CD4-positive, CD25-positive, alpha-beta regulatory T cell (primary cell): ENCODE measurements around the gene FXYD7. TPM values are rescaled to one million over a fixed set of nuclear protein-coding genes. Genes with fewer than 3 reads are reported as not detected.
"Not testable (repeated sequence)": the region's sequence is repeated elsewhere in the genome, so short reads cannot be mapped to it uniquely, and the experiment has no call there.

ENCODE experiments used
- ATAC-seq, 2 donors: fragments of 150-1000 bp; cut with Tn5 transposase; one replicate each; pipeline ENCODE4 v1.10.0; 2021; ENCODE audit warnings: low read depth in 2 of 2, moderate number of reproducible peaks in 2 of 2, moderate library complexity in 1 of 2
- DNase-seq, 3 donors: peaks; one replicate each; pipeline versions ENCODE4 v3.0.0 to v3.0.0-alpha.2; 2012 to 2022; ENCODE audit warnings: mixed read lengths in 1 of 3
- H3K27ac ChIP-seq: one replicate; pipeline ENCODE4 v1.7.0; 2013; ENCODE audit warnings: mild to moderate bottlenecking, low read length; ENCODE audit not compliant: insufficient read depth, poor library complexity, severe bottlenecking
- H3K27me3 ChIP-seq: one replicate; pipeline ENCODE4 v1.7.0; 2013; ENCODE audit warnings: low read length; ENCODE audit not compliant: control insufficient read depth, insufficient read depth
- H3K36me3 ChIP-seq: one replicate; pipeline ENCODE4 v1.7.0; 2013; ENCODE audit warnings: mild to moderate bottlenecking, low read length, moderate library complexity; ENCODE audit not compliant: control insufficient read depth, insufficient read depth
- H3K4me1 ChIP-seq: 2 replicates; pipeline ENCODE4 v1.7.0; 2013; ENCODE audit warnings: mild to moderate bottlenecking, low read length; ENCODE audit not compliant: insufficient read depth, control insufficient read depth, poor library complexity, severe bottlenecking
- H3K4me3 ChIP-seq: one replicate; pipeline ENCODE4 v1.7.0; 2013; ENCODE audit warnings: low read depth, mild to moderate bottlenecking, low read length, moderate library complexity
- H3K9me3 ChIP-seq, 2 experiments: 1 replicate in 1 of 2; 2 replicates in 1 of 2; pipeline ENCODE4 v1.7.0; 2013; ENCODE audit warnings: low read length in 2 of 2, mild to moderate bottlenecking in 1 of 2, moderate library complexity in 1 of 2; ENCODE audit not compliant: control insufficient read depth in 2 of 2
- H3K27ac Mint-ChIP-seq, 3 donors: one replicate each; pipeline ENCODE4 v1.8.0; 2020 to 2022; ENCODE audit warnings: mild to moderate bottlenecking in 3 of 3, mixed read lengths in 3 of 3, moderate library complexity in 2 of 3
- H3K27me3 Mint-ChIP-seq: one replicate; pipeline ENCODE4 v1.8.0; 2022; ENCODE audit warnings: mild to moderate bottlenecking, mixed read lengths
- H3K36me3 Mint-ChIP-seq: one replicate; pipeline ENCODE4 v1.8.0; 2020; ENCODE audit warnings: mixed read lengths
- H3K4me1 Mint-ChIP-seq, 4 donors: one replicate each; pipeline ENCODE4 v1.8.0; 2020 to 2022; ENCODE audit warnings: mixed read lengths in 4 of 4, mild to moderate bottlenecking in 1 of 4
- H3K4me3 Mint-ChIP-seq, 4 donors: one replicate each; pipeline ENCODE4 v1.8.0; 2020 to 2022; ENCODE audit warnings: mild to moderate bottlenecking in 4 of 4, mixed read lengths in 4 of 4, moderate library complexity in 3 of 4
- H3K9me3 Mint-ChIP-seq, 7 donors: one replicate each; pipeline ENCODE4 v1.8.0; 2020 to 2022; ENCODE audit warnings: mixed read lengths in 7 of 7, mild to moderate bottlenecking in 3 of 7, moderate library complexity in 2 of 7
- polyA plus RNA-seq, 4 donors: library from polyadenylated mRNA; unstranded; fragments of 300-500 nt; fragmentation: Illumina TruSeq; gene quantifications; one replicate each; pipeline ENCODE4 v1.2.3, GENCODE V29; 2021
- total RNA-seq: library from RNA; stranded (reverse); gene quantifications from one replicate; pipeline ENCODE4 v1.2.3, GENCODE V29; 2022

The FXYD7 gene
- total and polyA plus RNA-seq, 5 donors from 2014 or later = 3.2 to 9.3 (median 4.9) TPM

GRCh38 chr19:35099897-35100275, 43.2 kb upstream of the FXYD7 start:
- no peak overlapping the region for H3K27ac Mint-ChIP-seq
- H3K36me3 Mint-ChIP-seq = no peaks in the 10 kb centered on the region
- H3K36me3 ChIP-seq = no peaks in the 10 kb centered on the region
- H3K4me3 Mint-ChIP-seq = no peak overlapping the region
- H3K9me3 Mint-ChIP-seq = no peaks in the 10 kb centered on the region
- H3K27me3 ChIP-seq = no peaks in the 10 kb centered on the region
- H3K4me3 ChIP-seq = no peak overlapping the region
- no peak overlapping the region for H3K27ac ChIP-seq
- DNase-seq = no peak
- no peaks in the 10 kb centered on the region for H3K27me3 Mint-ChIP-seq
- H3K4me1 Mint-ChIP-seq = no peaks in the 10 kb centered on the region
- no peaks in the 10 kb centered on the region for H3K4me1 ChIP-seq
- H3K9me3 ChIP-seq = no peaks in the 10 kb centered on the region
- no peak for ATAC-seq

- DNase-seq = no peak
- H3K27ac Mint-ChIP-seq = no peak overlapping the region
- no peak overlapping the region for H3K4me3 Mint-ChIP-seq
Observed at GRCh38 chr19:35100588-35101533, 42.2 kb upstream of the FXYD7 start.

GRCh38 chr19:35101949-35102348, 41.1 kb upstream of the FXYD7 start:
- not testable (repeated sequence) for H3K9me3 ChIP-seq, H3K4me3 Mint-ChIP-seq, H3K27ac ChIP-seq, H3K27ac Mint-ChIP-seq, H3K36me3 Mint-ChIP-seq, H3K4me3 ChIP-seq, H3K27me3 Mint-ChIP-seq, H3K4me1 ChIP-seq, H3K27me3 ChIP-seq, ATAC-seq, DNase-seq, H3K4me1 Mint-ChIP-seq, H3K9me3 Mint-ChIP-seq, H3K36me3 ChIP-seq

More at GRCh38 chr19:35100588-35101533, 42.2 kb upstream of the FXYD7 start:
- Histone ChIP-seq H3K9me3 (no peaks in the 10 kb centered on the region), H3K4me1 (no peaks in the 10 kb centered on the region), H3K27ac (no peak overlapping the region), H3K36me3 (no peaks in the 10 kb centered on the region), H3K4me3 (no peak overlapping the region), H3K27me3 (no peaks in the 10 kb centered on the region)
- Mint-ChIP-seq H3K27me3 (no peaks in the 10 kb centered on the region), H3K36me3 (no peaks in the 10 kb centered on the region), H3K4me1 (no peaks in the 10 kb centered on the region), H3K9me3 (no peaks in the 10 kb centered on the region)
- no peak for ATAC-seq

DNA sequence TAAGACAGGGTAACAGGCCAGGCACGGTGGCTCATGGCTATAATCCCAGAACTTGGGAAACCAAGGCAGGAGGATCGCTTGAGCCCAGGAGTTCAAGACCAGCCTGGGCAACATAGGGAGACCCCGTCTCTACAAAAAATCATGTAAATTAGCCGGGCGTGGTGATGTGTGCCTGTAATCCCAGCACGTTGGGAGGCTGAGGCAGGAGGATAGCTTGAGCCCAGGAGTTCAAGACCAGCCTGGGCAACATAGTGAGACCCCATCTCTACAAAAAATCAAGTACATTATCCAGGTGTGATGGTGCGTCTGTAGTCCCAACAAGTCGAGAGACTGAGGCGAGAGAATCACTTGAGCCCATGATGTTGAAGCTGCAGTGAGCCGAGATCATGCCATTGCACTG, 39.4 kb upstream of the FXYD7 start:
- H3K4me1 ChIP-seq, H3K36me3 ChIP-seq, H3K27me3 Mint-ChIP-seq, H3K27ac ChIP-seq, H3K9me3 ChIP-seq, H3K4me3 Mint-ChIP-seq, DNase-seq, H3K4me3 ChIP-seq, H3K4me1 Mint-ChIP-seq, H3K27me3 ChIP-seq, H3K9me3 Mint-ChIP-seq, ATAC-seq, H3K36me3 Mint-ChIP-seq: not testable (repeated sequence)
- peak overlapping the region in 1 of 3 donors; percentile 74 for H3K27ac Mint-ChIP-seq

- ATAC-seq (no peak), DNase-seq (no peak)
- H3K36me3 ChIP-seq = no peaks in the 10 kb centered on the region
- H3K36me3 Mint-ChIP-seq = no peaks in the 10 kb centered on the region
- H3K4me1 Mint-ChIP-seq = no peaks in the 10 kb centered on the region
- no peak overlapping the region for H3K27ac Mint-ChIP-seq
- no peaks in the 10 kb centered on the region for H3K4me1 ChIP-seq
- no peak overlapping the region for H3K4me3 ChIP-seq
- H3K27ac ChIP-seq = no peak overlapping the region
- no peaks in the 10 kb centered on the region for H3K27me3 ChIP-seq
- no peaks in the 10 kb centered on the region for H3K9me3 Mint-ChIP-seq
- no peaks in the 10 kb centered on the region for H3K27me3 Mint-ChIP-seq
- no peaks in the 10 kb centered on the region for H3K9me3 ChIP-seq
- no peak overlapping the region for H3K4me3 Mint-ChIP-seq
Observed at GRCh38 chr19:35104361-35104760, 38.7 kb upstream of the FXYD7 start.

DNA sequence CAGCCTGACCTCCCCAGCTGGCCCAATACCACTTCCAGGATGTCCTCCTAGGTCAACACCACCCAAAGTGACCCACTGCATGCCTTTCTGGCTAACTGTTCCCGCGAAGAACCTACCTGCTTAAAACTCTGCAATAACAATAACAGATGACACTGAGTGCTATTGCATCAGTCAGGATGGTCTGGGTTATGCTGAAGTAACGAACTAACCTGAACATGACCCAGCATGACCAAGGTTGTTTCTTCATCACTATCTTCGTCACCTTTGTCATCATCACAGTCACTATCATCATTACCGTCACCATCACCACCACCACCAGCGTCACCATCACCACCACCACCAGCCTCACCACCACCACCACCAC, 38.0 kb upstream of the FXYD7 start:
- no peaks in the 10 kb centered on the region for H3K9me3 ChIP-seq
- no peaks in the 10 kb centered on the region for H3K36me3 Mint-ChIP-seq

DNA sequence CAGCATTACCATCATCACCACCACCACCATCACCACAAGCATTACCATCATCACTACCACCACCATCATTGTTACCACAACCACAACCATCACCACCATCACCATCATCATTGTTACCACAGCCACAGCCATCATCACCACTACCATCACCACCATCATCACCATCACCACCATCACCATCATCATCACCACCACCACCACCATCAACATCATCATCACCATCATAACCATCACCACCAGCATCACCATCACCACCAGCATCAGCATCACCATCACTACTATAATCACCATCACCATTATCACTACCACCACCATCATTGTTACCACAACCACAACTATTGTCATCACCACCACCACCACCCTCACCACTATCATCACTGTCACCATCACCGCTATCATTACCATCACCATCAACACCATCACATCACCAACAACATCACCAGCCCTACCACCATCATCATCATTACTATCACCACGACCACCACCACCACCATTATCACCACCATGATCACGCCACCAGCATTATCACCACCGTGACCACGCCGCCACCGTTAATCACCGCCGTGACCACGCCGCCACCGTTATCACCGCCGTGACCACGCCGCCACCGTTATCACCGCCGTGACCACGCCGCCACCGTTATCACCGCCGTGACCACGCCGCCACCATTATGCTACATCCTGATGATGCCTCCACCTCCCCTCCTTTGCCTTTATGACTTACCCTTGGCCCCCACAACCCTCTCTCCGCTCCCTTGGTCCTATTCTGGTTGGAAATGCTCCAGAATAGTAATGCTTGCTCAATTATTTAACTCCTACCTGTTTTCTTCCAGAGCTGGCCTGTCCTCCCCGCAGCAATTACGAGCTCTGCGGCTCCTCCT, 37.4 kb upstream of the FXYD7 start:
- H3K4me3 ChIP-seq = no peak overlapping the region
- Mint-ChIP-seq H3K4me1 (no peaks in the 10 kb centered on the region), H3K36me3 (no peaks in the 10 kb centered on the region), H3K27me3 (no peaks in the 10 kb centered on the region), H3K27ac (no peak overlapping the region), H3K4me3 (no peak overlapping the region), H3K9me3 (no peaks in the 10 kb centered on the region)
- H3K9me3 ChIP-seq = no peaks in the 10 kb centered on the region
- ATAC-seq = no peak
- no peaks in the 10 kb centered on the region for H3K4me1 ChIP-seq
- no peaks in the 10 kb centered on the region for H3K27me3 ChIP-seq
- DNase-seq = no peak
- no peaks in the 10 kb centered on the region for H3K36me3 ChIP-seq
- H3K27ac ChIP-seq = no peak overlapping the region

More for the DNA sequence above, 38.0 kb upstream of the FXYD7 start:
- no peaks in the 10 kb centered on the region for H3K36me3 ChIP-seq
- Mint-ChIP-seq H3K9me3 (no peaks in the 10 kb centered on the region), H3K27me3 (no peaks in the 10 kb centered on the region), H3K27ac (no peak overlapping the region), H3K4me1 (no peaks in the 10 kb centered on the region), H3K4me3 (no peak overlapping the region)
- no peak for DNase-seq
- H3K27ac ChIP-seq = no peak overlapping the region
- no peaks in the 10 kb centered on the region for H3K4me1 ChIP-seq
- no peaks in the 10 kb centered on the region for H3K27me3 ChIP-seq
- ATAC-seq = no peak
- no peak overlapping the region for H3K4me3 ChIP-seq
